Nephron (organoid): ENCODE results near the gene IFNLR1.

ENCODE experiments used
- H3K27ac Mint-ChIP-seq, 3 experiments: 2 replicates each; pipeline ENCODE4 v1.8.0; 2020; ENCODE audit warnings: mixed read lengths in 3 of 3, mild to moderate bottlenecking in 2 of 3, moderate library complexity in 1 of 3
- H3K27me3 Mint-ChIP-seq: 2 replicates; pipeline ENCODE4 v1.8.0; 2021; ENCODE audit warnings: low read depth, mild to moderate bottlenecking, moderate library complexity, mixed read lengths
- H3K36me3 Mint-ChIP-seq: 2 replicates; pipeline ENCODE4 v1.8.0; 2020; ENCODE audit warnings: low read depth, mixed read lengths
- H3K4me1 Mint-ChIP-seq: 2 replicates; pipeline ENCODE4 v1.8.0; 2020; ENCODE audit warnings: mixed read lengths
- H3K4me3 Mint-ChIP-seq, 3 experiments: 2 replicates each; pipeline ENCODE4 v1.8.0; 2020; ENCODE audit warnings: mild to moderate bottlenecking in 3 of 3, mixed read lengths in 3 of 3, moderate library complexity in 2 of 3
- H3K9me3 Mint-ChIP-seq: 2 replicates; pipeline ENCODE4 v1.8.0; 2020; ENCODE audit warnings: mixed read lengths
- TF ChIP-seq, protein P1 (sequence below), 3 experiments: fragments of 200-600 bp; sonication (generic); IDR thresholded peaks; one replicate each; pipeline ENCODE4 v1.5.0; 2021; ENCODE audit warnings: antibody characterized with exemption in 3 of 3; ENCODE audit not compliant: unreplicated experiment in 3 of 3

IFNLR1 gene

GRCh38 chr1:24162201-24162600, 24.9 kb downstream of the IFNLR1 start:
- no peaks in the 10 kb centered on the region for H3K9me3 Mint-ChIP-seq
- TF ChIP-seq, protein P1, sequence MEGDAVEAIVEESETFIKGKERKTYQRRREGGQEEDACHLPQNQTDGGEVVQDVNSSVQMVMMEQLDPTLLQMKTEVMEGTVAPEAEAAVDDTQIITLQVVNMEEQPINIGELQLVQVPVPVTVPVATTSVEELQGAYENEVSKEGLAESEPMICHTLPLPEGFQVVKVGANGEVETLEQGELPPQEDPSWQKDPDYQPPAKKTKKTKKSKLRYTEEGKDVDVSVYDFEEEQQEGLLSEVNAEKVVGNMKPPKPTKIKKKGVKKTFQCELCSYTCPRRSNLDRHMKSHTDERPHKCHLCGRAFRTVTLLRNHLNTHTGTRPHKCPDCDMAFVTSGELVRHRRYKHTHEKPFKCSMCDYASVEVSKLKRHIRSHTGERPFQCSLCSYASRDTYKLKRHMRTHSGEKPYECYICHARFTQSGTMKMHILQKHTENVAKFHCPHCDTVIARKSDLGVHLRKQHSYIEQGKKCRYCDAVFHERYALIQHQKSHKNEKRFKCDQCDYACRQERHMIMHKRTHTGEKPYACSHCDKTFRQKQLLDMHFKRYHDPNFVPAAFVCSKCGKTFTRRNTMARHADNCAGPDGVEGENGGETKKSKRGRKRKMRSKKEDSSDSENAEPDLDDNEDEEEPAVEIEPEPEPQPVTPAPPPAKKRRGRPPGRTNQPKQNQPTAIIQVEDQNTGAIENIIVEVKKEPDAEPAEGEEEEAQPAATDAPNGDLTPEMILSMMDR (IDR thresholded peaks at IDR 0.05; ENCODE audit: unreplicated experiment in 3 of 3), result no peak
- no peak overlapping the region for H3K4me3 Mint-ChIP-seq
- H3K36me3 Mint-ChIP-seq, result peaks cover 17% of the 10 kb centered on the region
- H3K4me1 Mint-ChIP-seq, result no peaks in the 10 kb centered on the region
- peaks cover 10% of the 10 kb centered on the region for H3K27me3 Mint-ChIP-seq
- H3K27ac Mint-ChIP-seq, result no peak overlapping the region

GRCh38 chr1:24161270-24161669, 25.8 kb downstream of the IFNLR1 start:
- peaks cover 16% of the 10 kb centered on the region for H3K36me3 Mint-ChIP-seq
- H3K4me3 Mint-ChIP-seq, result no peak overlapping the region
- TF ChIP-seq, protein P1 (IDR thresholded peaks at IDR 0.05; ENCODE audit: unreplicated experiment in 3 of 3), result no peak
- H3K4me1 Mint-ChIP-seq, result no peaks in the 10 kb centered on the region
- H3K27ac Mint-ChIP-seq, result no peak overlapping the region
- peaks cover 9% of the 10 kb centered on the region for H3K27me3 Mint-ChIP-seq
- H3K9me3 Mint-ChIP-seq, result no peaks in the 10 kb centered on the region

- H3K36me3 Mint-ChIP-seq, result peaks cover 3% of the 10 kb centered on the region
- peaks cover 3% of the 10 kb centered on the region for H3K27me3 Mint-ChIP-seq
- H3K4me1 Mint-ChIP-seq, result no peaks in the 10 kb centered on the region
- no peak overlapping the region for H3K27ac Mint-ChIP-seq
- TF ChIP-seq, protein P1 (IDR thresholded peaks at IDR 0.05; ENCODE audit: unreplicated experiment in 3 of 3), result no peak
- no peak overlapping the region for H3K4me3 Mint-ChIP-seq
- H3K9me3 Mint-ChIP-seq, result no peaks in the 10 kb centered on the region
These were observed 27.7 kb downstream of the IFNLR1 start for GRCh38 chr1:24159366-24159765.

DNA sequence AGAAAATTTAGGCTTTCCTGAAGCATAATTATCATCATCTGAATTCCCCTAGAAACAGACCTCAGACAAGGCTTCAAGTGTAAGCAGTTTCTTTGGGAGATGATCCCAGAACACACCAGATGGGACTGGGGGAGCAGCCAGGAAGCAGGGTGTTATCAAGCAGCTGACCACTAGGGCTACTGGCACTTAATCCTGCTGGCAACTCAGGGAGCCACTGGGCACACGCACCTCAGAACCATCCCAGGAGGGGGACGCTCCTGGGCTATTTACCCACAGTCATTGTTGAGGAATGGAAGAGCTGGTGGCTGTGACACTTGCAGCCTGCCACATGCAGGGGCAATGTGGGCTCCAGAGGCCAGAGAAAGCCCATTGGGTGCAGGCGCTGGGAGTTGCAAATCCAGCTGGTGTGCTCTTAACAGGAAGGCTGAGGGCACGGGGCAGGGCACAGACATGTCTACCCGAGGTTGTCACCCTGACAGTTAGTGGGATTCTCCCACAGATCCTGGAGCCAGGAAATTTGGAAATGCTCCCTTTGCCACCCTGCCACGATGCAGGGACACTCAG, 29.1 kb downstream of the IFNLR1 start:
- H3K27me3 Mint-ChIP-seq, result peaks cover 3% of the 10 kb centered on the region
- no peaks in the 10 kb centered on the region for H3K4me1 Mint-ChIP-seq

DNA sequence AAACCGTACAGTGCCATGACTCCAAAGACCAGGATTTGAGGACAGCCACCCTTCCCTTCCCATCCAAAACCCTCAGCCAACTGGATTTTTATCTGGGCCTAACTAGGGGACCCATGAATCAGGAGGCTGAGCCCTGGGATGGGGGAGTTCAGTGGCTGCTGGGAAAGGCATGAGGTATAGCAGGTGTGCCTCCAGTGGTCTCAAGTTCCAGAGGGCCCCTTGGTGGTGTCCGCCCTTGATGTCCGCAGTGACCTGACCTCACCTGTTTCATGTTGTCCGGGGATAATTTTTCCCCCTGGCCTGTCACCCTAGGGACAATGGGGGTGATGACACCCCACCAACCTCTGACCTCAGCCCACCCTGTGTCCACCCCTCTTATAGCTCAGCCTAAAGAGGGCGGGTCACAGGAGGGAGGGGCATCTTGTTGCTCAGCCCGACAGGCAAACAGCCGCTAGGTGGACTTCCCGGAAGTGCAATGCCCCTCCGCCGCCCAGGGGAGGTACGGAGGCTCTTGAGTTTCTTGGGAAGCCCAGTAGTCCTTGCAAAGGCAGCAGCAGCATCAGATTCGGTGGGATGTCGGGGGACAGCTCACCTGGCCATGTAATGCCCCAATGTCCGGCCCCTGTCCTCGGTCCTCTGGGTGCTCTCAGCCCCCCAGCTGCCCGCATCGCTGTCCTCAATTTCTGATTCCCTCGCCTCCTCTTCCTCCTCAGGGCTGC, 30.4 kb downstream of the IFNLR1 start:
- Mint-ChIP-seq H3K4me3 (no peak overlapping the region), H3K4me1 (peaks cover 1% of the 10 kb centered on the region), H3K27ac (no peak overlapping the region), H3K36me3 (no peaks in the 10 kb centered on the region), H3K9me3 (no peaks in the 10 kb centered on the region), H3K27me3 (peaks cover 14% of the 10 kb centered on the region)
- TF ChIP-seq, protein P1 (IDR thresholded peaks at IDR 0.05; ENCODE audit: unreplicated experiment in 3 of 3), result no peak

More for the DNA sequence above, 29.1 kb downstream of the IFNLR1 start:
- no peaks in the 10 kb centered on the region for H3K9me3 Mint-ChIP-seq
- TF ChIP-seq, protein P1 (IDR thresholded peaks at IDR 0.05; ENCODE audit: unreplicated experiment in 3 of 3), result no peak
- no peak overlapping the region for H3K27ac Mint-ChIP-seq
- no peak overlapping the region for H3K4me3 Mint-ChIP-seq
- peaks cover 3% of the 10 kb centered on the region for H3K36me3 Mint-ChIP-seq
